HG03439 (cell line): ENCODE measurements around the gene TOMM20.
"Not testable (repeated sequence)": the region's sequence is repeated elsewhere in the genome, so short reads cannot be mapped to it uniquely, and the experiment has no call there.

Experiments
- ATAC-seq: cut with Tn5 transposase; IDR thresholded peaks from one replicate; pipeline ENCODE4 v1.9.1; 2021; ENCODE audit warnings: mild to moderate bottlenecking, moderate library complexity; ENCODE audit not compliant: unreplicated experiment

TOMM20 gene

GRCh38 chr1:235128456-235129328, at the start of gene TOMM20:
TOMM20 (minus strand) TSS chr1:235128837; CDS start chr1:235128715, 122 bp downstream.
- ATAC-seq = peak; percentile 93

- ATAC-seq = no peak
Observed at GRCh38 chr1:235176486-235176885, 47.8 kb upstream of the TOMM20 start.

DNA sequence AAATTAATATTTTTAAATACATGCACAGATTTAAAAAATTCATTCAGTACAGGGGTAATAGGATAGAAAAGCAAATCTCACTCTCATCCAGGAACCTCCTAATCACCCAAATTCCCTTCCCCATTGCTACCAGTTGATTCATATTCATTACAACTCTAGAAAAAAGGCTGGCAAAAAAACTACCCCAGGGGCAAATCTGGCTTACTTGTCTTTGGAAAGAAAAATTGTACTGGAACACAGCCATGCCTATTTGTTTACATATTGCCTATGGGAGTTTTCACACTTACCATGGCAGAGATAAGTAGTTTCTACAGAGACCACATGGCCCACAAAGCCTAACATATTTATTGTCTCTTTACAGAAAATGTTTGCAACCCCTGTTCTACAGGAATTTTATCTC, 41.3 kb upstream of the TOMM20 start:
- ATAC-seq = no peak

- no peak for ATAC-seq
Observed at GRCh38 chr1:235168375-235168774, 39.7 kb upstream of the TOMM20 start.

DNA sequence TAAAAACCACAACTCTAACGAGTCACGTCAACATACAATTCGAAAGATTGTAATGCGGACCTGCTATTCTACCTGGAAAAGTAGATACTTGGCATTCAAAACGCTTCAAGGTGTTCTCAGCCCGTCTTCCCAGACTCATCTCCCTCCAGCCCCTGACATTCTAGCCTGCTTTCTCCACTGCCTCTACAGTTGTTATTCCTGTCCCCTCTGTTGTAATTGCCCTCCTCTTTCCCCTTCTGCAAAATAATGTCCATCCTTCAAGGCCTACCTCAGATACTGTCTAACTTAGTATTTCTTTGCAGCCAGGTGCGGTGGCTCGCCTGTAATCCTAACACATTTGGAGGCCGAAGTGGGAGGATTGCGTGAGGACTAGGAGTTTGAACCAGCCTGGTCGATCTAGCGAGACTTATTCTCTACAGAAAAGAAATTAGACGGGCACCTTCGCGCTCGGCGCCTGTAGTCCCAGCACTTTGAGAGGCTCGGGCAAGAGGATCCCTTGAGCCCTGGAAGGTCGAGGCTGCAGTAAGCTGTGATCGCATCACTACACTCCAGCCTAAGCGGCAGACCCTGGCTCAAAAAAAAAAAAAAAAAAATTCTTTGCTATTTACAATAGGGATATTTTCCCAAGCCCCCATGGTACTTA, 33.2 kb upstream of the TOMM20 start:
- ATAC-seq = no peak

DNA sequence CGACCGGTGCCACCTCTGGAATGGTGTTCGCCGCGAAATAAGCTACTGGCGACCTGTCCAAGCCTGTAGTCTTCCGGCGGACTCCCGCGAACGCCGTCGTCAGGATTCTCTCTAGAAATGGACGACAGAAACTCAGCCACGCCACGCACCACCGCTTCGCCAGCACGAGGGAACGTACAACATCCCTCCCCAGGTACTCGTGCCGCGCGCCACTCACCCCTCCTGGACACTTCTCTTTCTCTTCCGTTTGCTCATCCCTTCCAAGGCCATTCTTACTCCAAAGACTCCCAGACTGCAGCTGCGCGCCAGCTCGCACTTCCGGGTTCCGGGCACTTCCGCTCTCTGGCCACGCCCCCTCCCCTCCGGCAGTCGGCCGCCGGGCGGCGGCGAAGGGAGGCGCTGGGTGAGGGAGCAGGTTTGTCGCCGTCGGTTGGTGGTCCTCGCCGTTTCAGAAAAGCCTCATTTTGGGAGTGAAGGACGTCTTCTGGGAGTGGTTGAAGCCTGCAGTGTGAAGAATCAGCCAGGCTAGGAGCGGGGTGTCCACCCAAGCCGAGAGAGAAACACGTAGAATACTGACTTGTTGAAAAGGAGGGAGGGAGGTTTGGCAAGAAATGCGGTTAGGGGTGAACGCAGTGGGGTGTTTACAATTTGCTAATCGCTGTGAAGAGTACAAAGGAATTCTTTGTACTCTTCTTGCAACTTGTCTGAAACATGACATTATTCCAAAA, 32.5 kb upstream of the TOMM20 start, which contains the start of gene RBM34:
TSS of gene RBM34 (minus strand) at position 294 of the 728 bp plus-strand sequence. CDS start at position 270, 24 bp downstream.
- peak; percentile 92 for ATAC-seq

GRCh38 chr1:235160383-235160956, 31.8 kb upstream of the TOMM20 start:
- ATAC-seq = peak; percentile 43

DNA sequence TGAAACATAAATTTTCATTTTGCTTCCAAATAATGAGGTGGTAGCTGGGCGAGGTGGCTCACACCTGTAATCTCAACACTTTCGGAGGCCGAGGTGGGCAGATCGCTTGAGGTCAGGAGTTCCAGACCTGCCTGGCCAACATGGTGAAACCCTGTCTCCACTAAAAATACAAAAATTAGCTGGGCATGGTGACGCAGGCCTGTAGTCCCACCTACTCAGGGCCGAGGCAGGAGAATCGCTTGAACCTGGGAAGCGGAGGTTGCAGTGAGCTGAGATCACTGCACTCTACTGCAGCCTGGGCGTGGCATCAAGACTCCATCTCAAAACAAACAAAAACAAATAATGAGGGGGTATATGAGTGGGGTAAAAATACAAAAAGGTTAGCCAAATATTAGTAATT, 31.3 kb upstream of the TOMM20 start:
- ATAC-seq = not testable (repeated sequence)

DNA sequence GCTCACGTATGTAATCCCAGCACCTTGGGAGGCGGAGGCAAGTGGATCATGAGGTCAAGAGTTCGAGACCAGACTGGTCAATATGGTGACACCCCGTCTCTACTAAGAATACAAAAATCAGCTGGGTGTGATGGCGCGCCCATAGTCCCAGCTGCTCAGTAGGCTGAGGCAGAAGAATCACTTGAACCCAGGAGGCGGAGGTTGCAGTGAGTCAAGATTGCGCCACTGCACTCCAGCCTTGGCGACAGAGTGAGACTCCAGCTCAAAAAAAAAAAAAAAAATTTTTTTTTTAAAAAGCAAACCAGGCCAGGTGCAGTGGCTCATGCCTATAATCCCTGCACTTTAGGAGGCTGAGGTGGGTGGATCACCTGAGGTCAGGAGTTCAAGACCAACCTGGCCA, 30.6 kb upstream of the TOMM20 start:
- ATAC-seq = not testable (repeated sequence)

- ATAC-seq = no peak
Observed at GRCh38 chr1:235158680-235159079, 30.0 kb upstream of the TOMM20 start.

DNA sequence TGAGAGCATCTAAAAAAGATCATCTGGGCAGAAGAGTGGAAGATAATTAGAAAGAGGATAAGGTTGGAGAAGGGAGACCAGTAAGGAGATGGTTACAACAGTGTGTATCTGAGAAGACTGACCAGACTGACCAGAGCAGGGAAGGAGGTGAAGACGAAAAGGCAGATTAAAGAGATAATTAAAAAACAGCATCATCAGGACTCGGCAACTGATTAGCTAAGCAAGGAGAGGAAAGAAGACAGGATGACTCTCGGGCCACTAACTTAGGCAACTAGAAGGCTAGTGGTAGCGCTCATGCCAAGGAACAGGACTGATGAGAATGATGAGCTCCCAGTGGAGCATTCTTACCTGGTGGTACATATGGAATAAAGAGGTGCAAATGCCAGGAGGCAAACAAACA, 28.5 kb upstream of the TOMM20 start:
- ATAC-seq = no peak

GRCh38 chr1:235156740-235157139, 28.1 kb upstream of the TOMM20 start:
- ATAC-seq = no peak

- ATAC-seq = no peak
Observed at GRCh38 chr1:235156265-235156664, 27.6 kb upstream of the TOMM20 start.

DNA sequence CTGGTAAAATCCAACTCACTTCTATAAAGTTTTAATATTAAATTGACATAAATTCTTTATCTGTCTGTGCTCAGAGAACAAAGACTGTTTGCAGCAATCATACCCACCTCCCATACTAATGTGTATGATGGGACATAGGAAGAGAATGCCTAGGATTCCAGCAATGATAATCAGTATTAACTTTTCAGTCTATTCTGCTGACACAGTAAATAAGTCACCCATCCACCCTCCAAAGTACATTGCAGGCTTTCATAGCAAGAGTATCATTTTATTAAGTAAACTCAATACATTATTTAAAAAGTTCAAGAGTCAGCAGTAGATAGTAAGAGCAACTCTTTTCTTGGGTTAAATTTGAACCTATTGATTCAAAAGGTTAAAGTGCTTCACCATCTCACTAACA, 23.6 kb upstream of the TOMM20 start:
- no peak for ATAC-seq

DNA sequence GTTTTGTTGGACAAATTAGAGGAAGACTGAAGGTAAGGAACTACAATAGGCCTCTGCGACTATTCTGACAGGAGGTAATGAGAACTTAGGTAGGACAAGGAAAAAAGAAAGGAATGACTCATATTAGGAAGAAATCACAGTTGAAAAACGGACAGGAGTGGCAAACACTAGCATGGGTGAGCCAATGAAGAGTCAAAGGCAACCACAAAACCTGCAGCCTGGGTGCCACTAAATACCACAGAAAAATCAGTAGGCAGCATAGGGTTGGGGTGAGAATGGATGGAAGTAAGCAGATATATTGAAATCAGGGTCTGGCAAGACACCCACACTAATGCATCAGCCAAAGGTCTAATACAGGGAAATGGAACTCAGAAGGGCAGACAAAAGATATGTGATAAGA, 22.4 kb upstream of the TOMM20 start:
- ATAC-seq = no peak

GRCh38 chr1:235149824-235150223, 21.2 kb upstream of the TOMM20 start:
- no peak for ATAC-seq

GRCh38 chr1:235147269-235147668, 18.6 kb upstream of the TOMM20 start:
- ATAC-seq = no peak

DNA sequence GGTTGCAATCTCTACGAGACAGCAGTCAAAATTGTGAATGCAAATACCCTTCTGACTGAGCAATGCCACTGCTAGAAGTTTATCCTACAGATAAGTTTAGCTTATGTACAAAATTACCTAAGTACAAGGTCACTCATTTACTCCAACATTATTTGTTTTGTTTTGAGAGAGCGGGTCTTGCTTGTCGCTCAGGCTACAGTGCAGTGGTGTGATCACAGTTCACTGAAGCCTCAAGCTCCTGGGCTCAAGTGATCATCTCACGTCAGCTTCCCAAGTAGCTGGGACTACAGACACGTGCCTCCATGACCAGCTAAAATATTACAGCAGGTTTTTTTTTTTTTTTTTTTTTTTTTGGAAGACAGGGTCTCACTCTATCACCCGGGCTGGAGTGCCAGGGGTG, 17.0 kb upstream of the TOMM20 start:
- no peak for ATAC-seq

GRCh38 chr1:235142991-235143390, 14.4 kb upstream of the TOMM20 start:
- ATAC-seq = no peak

GRCh38 chr1:235139315-235139714, 10.7 kb upstream of the TOMM20 start:
- no peak for ATAC-seq

DNA sequence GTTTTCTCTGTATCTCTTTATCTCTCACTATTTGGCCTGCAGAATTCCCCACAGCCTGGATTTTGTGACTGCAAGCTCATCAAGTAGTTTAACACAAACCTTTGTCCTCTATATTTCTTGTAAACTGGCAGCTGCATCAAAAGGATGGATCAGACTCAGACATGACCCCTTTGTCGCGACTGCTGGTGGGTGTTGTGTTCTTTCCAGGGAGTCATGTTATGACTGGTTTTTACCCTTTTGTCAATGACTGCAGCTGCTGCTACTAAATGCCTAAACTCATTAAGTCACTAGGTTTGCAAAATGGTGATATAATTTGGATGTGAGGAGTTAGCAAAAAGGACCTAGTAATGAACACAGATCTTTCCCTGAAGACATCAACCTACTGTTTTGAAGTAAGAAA, 10.2 kb upstream of the TOMM20 start:
- ATAC-seq = no peak
